EL (cell line): ENCODE measurements around the gene TOM1L2.

Experiments
- DNase-seq: peaks from one replicate; pipeline ENCODE4 v3.0.0-alpha.2; 2016

TOM1L2 gene

DNA sequence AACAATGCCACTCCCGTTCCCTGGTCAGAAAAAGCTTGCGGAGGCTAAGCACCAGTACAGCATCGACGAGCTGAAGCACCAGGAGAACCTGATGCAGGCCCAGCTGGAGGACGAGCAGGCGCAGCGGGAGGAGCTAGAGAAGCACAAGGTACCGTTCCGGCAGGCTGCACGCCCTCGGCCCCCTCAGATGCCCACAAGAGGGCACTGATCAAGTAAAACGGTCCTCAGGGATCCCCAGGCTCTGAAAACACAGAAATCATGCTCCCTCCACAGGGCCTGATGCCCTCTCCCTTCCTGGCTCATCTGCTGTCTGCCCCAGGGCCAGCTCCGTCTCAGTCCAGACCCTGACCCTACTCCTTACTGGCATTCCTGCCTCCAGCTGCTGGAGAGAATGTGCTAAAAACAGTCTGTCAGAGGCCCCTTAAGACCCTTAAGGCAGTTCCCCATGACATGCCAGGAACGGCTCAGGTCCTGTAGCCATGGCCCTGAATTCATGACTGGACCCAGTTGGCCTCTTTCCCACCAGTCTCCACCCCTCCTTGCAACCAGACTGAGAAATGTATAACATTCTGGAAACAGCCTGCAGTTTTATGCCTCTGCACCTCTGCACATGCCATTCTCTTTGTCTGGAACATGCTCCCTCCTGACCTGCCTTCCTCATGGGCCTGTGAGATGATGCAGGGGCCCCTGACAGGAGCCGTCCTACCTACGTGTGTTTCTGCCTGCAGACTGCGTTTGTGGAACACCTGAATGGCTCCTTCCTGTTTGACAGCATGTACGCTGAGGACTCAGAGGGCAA lies 22.3 kb upstream of the TOM1L2 start:
- DNase-seq = peak; percentile 35

DNA sequence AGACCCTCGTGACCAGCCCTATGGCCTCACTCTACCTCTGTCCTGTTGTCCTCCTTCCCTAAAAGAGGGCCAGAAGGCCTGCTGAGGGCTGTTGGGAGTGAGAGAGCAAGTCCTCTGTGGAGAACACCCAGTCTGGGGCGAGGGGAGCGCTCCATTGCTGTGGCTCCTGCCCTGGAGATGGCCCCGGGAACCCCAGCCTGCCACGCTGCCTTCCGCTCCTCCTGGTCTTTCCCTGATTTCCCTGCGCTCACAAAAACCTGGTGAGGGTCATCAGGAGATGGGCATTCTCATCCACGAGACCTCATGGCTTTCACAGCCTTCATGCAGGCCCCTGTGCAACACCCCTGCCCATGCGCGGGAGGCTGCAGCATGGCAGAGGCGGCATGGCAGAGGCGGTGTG lies 21.7 kb upstream of the TOM1L2 start:
- no peak for DNase-seq

DNA sequence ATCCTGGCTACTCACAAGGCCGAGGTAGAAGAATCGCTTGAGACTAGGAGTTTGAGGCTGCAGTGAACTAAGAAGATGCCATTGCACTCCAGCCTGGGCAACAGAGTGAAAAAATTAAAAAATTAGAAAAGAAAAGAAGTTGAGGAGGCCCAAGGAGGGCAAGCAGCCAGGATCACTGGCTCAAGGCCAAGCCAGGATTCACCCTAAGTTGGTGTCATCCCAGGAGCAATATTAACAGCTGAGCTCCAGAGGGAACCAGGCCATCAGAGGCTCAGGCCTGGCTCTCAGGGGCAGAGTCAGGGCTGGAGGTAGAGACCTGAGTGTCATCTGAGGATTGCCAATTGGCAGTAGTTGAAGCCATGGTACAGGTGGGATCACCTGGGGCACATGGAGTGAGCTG lies 21.2 kb upstream of the TOM1L2 start:
- DNase-seq = peak; percentile 25

DNA sequence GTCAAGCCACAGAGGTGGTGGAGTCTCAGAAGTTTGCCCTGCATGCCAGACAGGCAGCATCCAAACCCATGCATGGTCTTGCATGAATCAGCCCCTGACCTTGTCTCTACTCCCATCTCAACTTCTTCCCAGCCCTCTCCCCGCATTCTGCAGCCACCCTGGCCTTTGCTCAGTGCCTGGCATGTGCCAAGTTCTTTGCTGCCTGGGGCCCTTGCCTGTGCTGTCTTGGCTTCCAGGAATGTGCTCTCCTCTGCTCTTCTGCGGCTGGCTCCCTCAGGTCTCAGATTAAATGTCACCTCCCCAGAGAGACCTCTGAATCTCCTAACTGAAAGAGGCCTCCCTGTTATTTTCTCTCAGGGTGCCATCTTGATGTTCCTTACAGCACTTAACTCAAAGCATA lies 18.1 kb upstream of the TOM1L2 start:
- peak; percentile 78 for DNase-seq

DNA sequence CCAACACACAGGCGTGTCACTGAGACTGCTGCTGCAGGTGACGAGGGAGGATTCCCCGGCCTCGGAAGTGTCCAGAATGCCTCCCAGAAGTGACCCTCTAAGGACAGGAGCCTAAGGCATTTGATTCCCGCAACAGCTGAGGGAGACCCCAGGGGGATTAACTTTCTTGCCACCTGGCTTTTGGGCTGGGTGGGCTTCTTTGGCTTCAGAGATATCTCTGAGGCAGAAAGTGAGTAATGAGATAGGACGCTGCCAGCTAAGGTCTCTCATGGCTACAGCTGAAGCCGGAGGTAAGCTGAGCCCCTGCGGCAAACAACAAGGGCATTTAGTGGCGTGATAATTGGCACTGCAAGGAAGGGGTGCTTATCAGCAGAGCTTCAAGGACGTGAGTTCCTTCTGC lies 17.4 kb upstream of the TOM1L2 start:
- no peak for DNase-seq

DNA sequence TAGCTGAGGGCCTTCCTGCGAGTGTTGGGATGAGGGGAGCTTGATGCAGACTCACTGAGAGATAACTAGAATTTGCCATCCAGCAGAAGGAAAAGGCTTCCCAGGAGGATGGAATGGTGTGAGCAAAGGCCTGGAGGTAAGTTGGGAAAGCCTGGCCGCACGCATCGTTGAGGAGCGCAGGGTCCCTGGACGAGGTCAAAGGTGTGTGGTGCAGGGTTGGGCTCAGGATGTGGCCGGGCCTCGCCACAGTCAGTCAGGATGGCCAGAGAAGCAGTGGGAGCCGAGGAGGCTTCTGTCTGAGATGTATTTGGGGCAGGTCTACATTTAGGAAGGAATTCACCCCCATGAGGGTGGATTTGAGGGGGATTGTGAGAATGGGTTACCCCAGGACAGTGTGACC lies 16.9 kb upstream of the TOM1L2 start:
- no peak for DNase-seq

DNA sequence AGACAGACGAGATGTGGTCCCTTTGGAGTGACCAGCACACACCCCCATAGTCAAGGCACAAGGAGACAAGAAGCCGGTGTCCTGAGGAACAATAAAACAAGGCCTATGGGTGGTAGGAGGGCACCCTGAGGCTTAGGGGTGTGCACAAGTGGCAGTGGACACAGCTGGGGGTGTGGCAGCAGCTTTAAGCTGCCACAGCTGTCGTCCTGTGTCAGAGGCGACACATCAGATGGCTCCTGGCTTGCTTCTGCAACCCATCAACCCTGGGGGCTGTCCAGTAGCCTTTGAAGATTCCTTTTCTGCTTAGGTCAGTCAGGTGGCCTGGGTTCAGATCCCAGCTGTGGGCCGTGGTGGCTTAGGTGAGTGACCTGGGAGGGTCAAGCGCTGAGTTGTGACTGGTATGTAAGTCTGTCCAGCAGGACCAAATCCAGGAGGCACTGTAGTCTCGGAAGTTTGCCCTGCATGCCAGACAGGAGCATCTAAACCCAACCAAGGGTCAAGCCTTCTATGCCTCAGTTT lies 16.3 kb upstream of the TOM1L2 start:
- DNase-seq = no peak

DNA sequence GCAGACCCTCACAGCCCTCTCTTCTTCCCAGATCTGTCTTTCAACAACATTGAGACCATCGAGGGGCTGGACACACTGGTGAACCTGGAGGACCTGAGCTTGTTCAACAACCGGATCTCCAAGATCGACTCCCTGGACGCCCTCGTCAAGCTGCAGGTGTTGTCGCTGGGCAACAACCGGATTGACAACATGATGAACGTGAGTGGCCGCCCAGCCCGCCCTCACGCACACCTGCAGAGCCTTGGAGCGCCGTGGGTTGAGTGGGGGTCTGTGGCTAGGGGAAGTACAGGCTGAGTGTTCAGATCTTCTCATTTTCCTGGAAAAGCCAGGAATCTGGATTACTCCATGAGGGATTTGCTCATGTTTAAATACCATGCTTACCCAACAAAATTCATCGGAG lies 15.7 kb upstream of the TOM1L2 start:
- no peak for DNase-seq

DNA sequence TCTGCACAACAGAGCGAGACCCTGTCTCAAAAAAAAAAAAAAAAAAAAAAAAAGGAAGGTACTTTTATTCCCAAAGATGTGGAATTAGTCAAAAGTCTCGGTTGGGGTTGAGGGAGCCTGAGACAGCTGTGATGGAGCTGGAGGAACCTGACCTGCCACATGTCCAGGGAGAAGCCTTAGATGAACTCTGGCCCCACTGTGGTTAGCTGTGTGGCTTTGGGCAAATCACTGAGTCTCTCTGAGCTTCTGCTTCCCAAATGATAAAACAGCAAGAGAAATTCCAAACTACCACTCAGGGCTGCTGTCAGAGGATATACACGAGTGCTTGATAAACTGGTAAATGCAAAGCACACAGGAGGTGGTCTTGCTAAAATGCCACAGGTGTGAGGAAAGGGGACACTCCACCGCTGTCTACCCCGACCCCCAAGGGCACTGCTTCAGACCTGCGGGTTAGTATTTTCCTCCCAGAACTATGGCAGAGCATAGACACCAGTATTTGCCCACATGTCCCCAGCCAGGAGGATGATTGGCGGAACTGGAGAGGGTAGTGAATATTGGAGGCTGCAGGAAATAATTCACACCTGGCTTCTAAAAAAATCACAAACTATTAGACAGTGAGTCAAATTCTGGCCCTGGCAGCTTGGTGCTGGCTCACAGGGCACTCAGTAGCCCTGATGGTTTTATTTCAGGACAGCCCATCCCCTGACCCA lies 15.1 kb upstream of the TOM1L2 start:
- no peak for DNase-seq

DNA sequence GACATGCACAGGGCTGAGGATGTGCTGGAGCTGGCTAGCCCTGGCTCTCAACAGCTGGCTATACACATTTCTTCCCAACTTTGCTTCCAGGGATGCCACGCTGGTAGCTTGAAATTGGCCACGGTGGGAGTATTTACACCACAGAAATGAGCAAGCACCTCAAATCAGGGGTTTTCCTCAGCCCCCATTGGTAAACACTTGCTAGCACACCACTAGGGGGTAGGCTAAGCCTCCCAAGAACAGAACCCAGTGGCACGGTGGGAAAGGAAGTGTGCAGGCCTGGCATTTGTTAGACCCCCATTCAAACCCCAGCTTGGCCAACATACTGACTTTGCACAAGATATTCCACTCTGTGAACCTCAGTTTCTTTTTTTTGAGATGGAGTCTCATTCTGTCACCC lies 13.4 kb upstream of the TOM1L2 start:
- DNase-seq = no peak

DNA sequence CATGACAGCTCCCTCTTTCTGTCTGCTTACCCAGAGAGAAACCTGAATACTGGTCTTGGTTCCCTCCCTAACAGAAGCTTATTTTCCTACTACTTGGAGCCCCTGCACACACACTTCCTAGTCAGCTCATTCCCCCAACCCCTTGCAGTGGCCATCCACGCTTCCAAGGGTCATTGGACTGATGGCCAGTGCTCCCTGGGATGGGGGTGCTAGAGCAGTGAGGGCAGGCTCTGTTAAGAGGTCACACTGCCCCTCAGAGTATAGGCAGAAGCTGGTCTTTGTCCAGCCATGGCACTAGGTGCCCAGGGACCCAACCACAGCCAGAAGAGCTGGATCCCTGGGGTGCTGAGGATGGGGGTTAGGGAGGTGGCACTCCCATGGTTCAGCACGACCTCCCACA lies 13.0 kb upstream of the TOM1L2 start:
- no peak for DNase-seq

DNA sequence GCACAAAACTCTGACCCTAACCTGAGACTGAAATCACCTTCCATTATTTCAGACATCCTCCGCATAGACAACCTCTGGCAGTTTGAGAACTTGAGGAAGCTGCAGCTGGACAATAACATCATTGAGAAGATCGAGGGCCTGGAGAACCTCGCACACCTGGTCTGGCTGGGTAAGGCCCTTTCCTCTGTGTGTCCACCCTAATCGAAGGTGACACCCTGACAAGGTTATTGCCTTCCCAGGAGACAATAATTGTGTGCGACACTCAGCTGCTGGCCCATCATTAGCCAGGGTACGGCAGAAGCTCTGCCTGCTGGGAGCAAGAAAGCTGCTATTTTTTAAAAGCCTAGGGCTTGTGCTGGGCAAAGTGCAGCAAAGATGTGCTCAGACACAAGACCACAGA lies 11.6 kb upstream of the TOM1L2 start:
- no peak for DNase-seq

DNA sequence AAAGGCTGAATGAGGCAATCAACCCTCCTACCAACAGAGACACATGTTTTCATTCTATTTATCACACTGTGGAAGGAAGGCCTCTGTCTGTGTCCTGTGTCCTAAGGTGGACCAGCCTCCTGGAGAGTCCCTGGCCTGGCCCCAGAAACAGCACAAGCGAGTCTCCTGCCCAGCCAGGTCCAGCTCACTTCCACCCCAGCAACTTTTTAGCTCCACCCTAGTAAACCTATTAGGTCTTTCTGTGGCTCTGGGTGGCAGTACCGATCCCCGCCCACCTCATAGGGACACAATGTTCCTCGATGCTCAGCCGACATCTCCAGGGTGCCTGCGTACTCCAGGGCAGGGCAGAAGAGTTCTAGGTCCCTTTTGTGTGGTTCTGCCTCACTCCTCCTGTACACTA lies 11.2 kb upstream of the TOM1L2 start:
- DNase-seq = no peak

DNA sequence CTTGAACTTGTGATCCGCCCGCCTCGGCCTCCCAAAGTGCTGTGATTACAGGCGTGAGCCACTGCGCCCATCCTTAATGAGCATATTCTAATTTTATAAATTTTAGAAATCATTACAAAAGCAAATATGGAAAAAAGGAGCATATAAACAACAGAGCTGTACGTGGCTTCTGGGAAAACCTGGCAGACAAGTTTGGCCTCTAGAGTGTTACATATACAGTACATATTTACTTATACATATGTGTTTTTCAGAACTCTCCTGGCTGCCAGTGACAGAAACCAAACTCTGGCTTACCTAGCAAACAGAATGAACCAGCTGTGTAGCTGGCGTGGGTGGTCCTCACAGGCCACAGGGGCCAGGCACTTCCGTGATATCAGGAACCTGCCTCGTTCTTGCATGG lies 10.6 kb upstream of the TOM1L2 start:
- no peak for DNase-seq

DNA sequence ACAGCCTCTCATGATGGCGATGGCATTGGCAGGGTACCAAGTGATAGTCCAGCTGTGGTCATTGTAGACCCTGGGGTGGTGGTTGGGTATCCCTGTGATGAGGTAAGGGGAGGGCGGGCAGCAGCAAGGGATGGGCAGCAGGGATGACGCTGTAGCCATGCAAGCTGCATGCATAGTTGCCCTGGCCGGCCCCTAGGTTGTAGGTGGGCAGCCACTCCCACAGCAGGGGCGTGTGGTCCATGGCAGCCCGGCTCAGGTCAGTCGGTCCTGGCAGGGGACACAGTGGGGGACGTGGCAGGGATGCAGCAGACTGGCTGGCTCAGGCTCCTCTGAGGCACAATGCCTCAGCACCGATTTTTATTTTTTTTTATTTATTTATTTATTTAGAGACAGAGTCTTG lies 9.1 kb upstream of the TOM1L2 start:
- DNase-seq = no peak

DNA sequence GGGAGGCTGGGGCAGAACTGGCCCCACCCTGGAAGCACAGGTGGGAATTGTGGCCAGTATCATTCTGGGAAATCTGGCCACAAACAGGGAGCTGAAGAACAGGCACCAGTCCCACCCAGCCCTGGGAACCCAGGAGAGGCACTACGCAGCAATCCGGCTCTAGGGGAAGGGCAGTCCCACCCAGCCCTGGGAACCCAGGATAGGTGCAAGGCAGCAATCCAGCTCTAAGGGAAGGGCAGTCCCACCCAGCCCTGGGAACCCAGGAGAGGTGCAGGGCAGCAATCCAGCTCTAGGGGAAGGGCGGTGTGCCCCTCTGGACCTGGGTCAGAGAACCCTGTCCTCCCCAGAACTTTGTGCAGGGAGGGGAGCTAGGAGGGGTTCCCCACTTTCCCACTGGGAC lies 7.6 kb upstream of the TOM1L2 start:
- no peak for DNase-seq

DNA sequence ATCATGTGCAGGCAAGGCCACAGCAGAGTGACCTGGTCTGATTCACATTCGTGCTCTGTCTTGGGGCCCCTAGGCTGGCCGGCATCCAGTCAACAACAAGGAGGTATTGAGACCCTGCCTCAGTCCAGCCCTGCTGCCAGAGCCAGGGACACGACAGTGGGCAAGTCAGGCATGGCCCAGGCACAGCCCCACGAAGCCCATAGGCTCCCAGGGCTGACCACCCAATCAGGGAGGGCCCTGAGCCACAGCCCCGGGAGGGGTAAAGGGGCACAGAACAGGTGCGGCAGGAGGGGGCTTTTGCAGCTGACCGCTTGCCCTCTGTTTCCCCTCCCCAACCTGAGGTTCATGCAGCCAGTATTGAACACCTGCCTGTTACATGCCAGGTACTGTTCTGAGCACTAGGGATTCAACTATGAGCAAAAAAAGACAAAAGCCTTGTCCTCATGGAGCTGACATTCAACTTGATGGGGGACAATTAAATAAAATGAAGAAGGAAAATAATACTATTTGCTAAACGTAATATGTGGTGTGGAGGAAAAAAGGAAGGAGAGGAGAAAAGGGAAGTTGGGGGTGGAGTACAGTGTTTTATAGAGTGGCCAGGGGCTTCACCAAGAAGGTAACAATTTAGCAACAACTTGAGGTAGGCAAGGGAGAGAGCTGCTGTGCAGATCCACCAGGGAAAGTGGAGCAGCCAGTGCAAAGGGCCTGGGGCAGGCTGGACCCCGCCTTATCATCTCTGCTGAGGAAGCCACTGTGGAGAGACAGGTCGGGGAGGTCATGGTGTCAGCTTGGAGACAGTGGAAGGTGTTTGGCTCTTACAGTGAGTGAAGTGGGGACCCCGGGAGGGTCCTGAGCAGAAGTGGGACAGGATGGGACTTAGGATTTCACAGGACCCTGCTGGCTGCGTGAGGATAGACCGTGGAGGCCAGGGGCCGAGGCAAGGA lies 6.6 kb upstream of the TOM1L2 start:
- no peak for DNase-seq

DNA sequence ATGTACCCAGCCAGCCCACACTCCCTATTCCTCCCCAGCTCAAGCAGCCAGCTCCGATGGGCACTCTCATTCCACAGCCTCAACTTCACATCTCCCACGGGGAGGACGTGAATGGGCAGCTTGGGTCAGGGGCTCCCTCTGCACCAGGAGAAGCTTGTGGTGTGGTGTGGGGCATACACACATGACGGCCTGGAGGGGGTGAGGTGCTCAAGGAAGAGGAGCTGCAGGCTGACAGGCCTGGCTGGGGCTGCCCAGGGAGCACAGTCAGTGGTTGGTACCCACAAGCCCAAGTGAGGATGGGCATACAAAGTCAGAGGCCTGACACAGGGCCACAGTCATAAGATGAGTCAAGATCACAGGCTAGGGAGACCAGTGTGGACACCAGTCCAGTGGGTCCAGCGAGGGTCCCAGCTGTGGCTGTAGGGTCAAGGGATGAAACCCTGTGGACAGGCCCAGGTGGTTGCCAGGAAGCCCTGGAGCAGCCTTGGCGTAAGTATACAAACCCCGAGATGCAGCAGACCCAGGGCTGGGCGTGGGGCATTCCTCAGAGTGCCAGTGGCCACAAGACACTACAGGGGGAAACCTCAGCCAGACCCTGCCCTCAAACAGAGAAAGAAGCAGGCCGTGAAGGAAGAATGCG lies 4.9 kb upstream of the TOM1L2 start:
- DNase-seq = no peak

DNA sequence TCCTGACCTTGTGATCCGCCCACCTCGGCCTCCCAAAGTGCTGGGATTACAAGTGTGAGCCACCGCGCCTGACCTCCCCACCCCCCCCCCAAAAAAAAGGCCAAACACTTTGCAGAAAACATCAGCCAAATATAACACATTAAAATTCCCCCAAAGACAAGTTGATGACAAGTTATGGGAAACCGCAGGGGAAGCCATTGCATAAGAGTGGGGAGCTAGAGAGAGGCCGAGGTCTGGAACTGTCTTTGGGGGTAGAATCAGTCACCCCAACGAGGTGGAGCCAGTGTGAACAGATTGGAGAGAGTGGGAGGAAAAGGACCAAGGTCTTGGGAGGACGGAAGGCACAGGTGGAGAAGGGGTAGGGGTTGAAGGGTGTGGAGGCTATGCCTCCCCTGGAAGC lies 3.2 kb upstream of the TOM1L2 start:
- DNase-seq = no peak

DNA sequence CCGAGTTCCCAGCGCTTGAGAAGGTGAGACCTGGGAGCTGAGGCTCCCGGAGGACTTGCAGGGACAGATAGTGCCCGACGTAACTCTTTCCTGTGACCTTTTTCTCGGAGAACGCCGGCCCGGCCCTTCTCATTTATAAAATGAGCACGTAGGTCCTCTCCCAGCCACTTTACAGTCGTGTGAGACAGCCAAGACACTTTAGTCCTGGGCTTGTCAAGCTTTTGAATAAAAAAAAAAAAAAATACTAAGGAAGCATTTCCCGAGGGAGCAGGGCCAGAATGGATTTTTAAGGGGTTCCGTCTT lies 703 bp upstream of the TOM1L2 start:
- DNase-seq = no peak

DNA sequence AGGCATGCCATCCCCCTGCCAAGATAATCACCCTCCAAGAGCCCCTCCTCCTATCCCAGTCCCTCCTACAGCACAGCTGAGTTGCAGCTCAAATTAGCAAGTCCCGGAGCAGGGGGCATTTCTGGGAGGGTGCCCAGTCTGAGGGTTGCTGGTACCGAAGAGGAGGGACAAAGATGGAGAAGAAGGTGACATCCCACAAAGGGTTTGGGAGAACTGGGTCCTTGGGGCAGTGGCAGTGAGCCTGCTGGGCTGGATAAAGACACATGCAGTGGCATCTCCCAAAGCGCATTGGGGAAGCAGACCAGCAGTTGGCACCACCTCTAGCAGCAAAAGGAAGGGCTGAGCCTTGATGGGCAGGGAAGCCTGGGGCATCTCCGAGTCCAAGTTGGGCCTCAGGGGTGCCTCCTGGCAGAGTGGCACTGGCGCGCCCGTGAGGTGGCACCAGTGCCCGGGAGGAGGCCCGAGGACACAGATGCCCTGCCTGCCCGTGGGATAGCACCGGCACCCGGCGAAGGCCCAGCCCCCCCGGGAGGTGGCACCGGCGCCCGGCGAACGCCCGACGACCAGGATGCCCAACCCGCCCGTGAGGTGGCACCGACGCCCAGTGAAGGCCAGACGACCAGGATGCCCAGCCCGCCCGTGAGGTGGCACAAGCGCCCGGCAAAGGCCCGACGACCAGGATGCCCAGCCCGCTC lies 622 bp downstream of the TOM1L2 start:
- DNase-seq = peak; percentile 23

DNA sequence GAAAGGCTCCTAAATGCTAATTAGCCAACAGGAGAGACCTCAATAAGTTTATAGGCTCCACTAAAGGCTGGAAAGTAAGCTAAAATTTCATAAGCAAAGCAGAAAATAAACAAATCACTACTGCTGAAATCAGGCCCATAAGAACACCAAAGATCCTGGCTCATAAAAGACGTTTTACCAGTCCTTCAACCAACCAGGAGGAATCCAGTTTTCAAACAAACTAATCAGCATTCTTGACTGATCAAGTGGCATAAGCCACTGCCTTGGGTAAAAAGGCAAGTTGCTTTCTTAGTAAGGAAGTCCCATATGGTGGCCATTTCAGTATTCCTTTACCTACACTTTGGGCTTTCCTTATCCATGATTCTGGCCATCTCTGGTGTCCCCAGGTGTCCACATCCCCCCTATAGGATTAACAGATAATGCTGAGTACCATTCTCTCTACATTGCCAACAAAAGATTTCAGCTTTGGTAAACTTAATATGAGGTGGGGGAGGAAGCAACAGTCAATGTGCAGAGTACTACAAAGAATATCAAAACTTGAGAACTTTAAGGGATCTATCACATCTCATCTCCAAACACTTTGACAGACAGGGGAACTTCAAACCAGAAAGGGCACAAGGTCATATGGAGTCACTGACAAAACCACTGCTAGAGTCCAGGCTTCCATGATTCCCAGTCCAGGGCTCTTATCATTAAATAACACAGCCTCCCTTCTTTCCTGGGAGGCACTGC lies 1.3 kb downstream of the TOM1L2 start:
- no peak for DNase-seq
